RWPE1 (cell line): ENCODE measurements around the gene HAPLN2.

ENCODE experiments used
- CTCF ChIA-PET: fragments of 350-600 bp; sonication (Branson Sonifier 250); formaldehyde crosslinking; extraction: SDS; loops from one replicate; lab custom pipeline; 2021; lab: Yijun Ruan, JAX
- POLR2A ChIA-PET: fragments of 400-600 bp; formaldehyde crosslinking; extraction: SDS; loops from one replicate; lab custom pipeline; 2020; ENCODE audit warnings: antibody characterized with exemption; ENCODE audit not compliant: low non-redundant PET; lab: Yijun Ruan, JAX
- DNase-seq: peaks from one replicate; pipeline ENCODE4 v3.0.0; 2012; ENCODE audit warnings: low spot score
- H3K27ac ChIP-seq: fragments of 450-650 bp; 2 replicates; pipeline ENCODE4 v1.5.1; 2017
- CTCF ChIP-seq: fragments of 450-650 bp; conservative IDR thresholded peaks from 2 replicates; pipeline ENCODE4 v1.5.1; 2017; ENCODE audit warnings: low read depth, mild to moderate bottlenecking

Gene HAPLN2

GRCh38 chr1:156590326-156591180 lies 28.7 kb upstream of the HAPLN2 start:
- ChIA-PET CTCF (interaction anchor here (0.6 to 1.8 kb wide), 3 partner anchors 18 to 75 kb away, joined by 3 to 6 read pairs (median 4); no protein-coding TSS in a partner anchor), POLR2A (interaction anchor here (1.5 kb wide), 1 partner anchor 10 kb away, joined by 3 read pairs; no protein-coding TSS in a partner anchor)
- TF ChIP-seq CTCF: no peak
- no peak for DNase-seq
- H3K27ac ChIP-seq: no peak overlapping the region

- peak overlapping the region; percentile 79 for H3K27ac ChIP-seq
These were observed 28.1 kb upstream of the HAPLN2 start for GRCh38 chr1:156591181-156591431.

GRCh38 chr1:156591432-156592157 lies 27.6 kb upstream of the HAPLN2 start, which contains the start of gene NAXE:
TSS of gene NAXE (plus strand) at chr1:156591776. CDS start at chr1:156591805, 29 bp downstream.
- POLR2A ChIA-PET: interaction anchor here (0.5 to 1.5 kb wide), 5 partner anchors 10 to 91 kb away, joined by 3 to 8 read pairs (median 3); partner anchors contain the start of genes MEF2D and TTC24
- peak within 1 kb of the TSS; percentile 79 for H3K27ac ChIP-seq
- TF ChIP-seq CTCF: no peak
- CTCF ChIA-PET: interaction anchor here (1.0 to 1.8 kb wide), 3 partner anchors 17 to 68 kb away, joined by 3 to 6 read pairs (median 3); partner anchors contain the start of gene HAPLN2
- DNase-seq: peak; percentile 82

More at GRCh38 chr1:156591181-156591431, 28.1 kb upstream of the HAPLN2 start:
- no peak for TF ChIP-seq CTCF
- ChIA-PET POLR2A (interaction anchor here (0.7 to 1.5 kb wide), 2 partner anchors 10 to 11 kb away, joined by 3 to 8 read pairs; no protein-coding TSS in a partner anchor), CTCF (interaction anchor here (1.0 to 1.8 kb wide), 2 partner anchors 18 to 68 kb away, joined by 3 to 6 read pairs; no protein-coding TSS in a partner anchor)
- DNase-seq: no peak

GRCh38 chr1:156592158-156592909 lies 26.9 kb upstream of the HAPLN2 start:
- ChIA-PET POLR2A (interaction anchor here (0.6 to 1.5 kb wide), 3 partner anchors 12 to 92 kb away, joined by 3 to 5 read pairs (median 3); partner anchors contain the start of genes MEF2D and TTC24), CTCF (interaction anchor here (1.3 to 1.8 kb wide), 2 partner anchors 16 to 27 kb away, joined by 3 to 6 read pairs; partner anchors contain the start of gene HAPLN2)
- no peak for DNase-seq
- no peak for TF ChIP-seq CTCF
- peak overlapping the region; percentile 79 for H3K27ac ChIP-seq

GRCh38 chr1:156592910-156593660 lies 26.1 kb upstream of the HAPLN2 start:
- TF ChIP-seq CTCF: no peak
- POLR2A ChIA-PET: no interaction called here
- CTCF ChIA-PET: interaction anchor here (0.6 to 1.3 kb wide), 4 partner anchors 15 to 49 kb away, joined by 3 to 5 read pairs (median 3); partner anchors contain the start of gene HAPLN2
- DNase-seq: no peak
- H3K27ac ChIP-seq: peak overlapping the region; percentile 79
